ENCODE data around the gene TSPAN2. TPM values are rescaled to one million over a fixed set of nuclear protein-coding genes. Genes with fewer than 3 reads are reported as not detected.
A peak's percentile ranks its signal among the peaks of the same experiment; 100 is the strongest.

TSPAN2 gene
- total RNA-seq, 4 donors from 2014 or later, result 0.83 to 7.6 (median 3.9) TPM

- WGBS, 2 donors, result 65 to 79% methylated on average over 3 of the region's 3 CpGs
- no peak overlapping the region for H3K4me3 ChIP-seq
- H3K27ac ChIP-seq, result no peak overlapping the region
- no peaks in the 10 kb centered on the region for H3K36me3 ChIP-seq
- intact Hi-C loops (cut with DNase I), result loop anchor here (5.0 kb wide), 2 partner anchors 331 to 461 kb away; no protein-coding TSS in a partner anchor
- no peak for TF ChIP-seq CTCF (IDR thresholded peaks at IDR 0.05)
- TF ChIP-seq POLR2A (IDR thresholded peaks at IDR 0.05), result no peak
- no peak for DNase-seq
- no peaks in the 10 kb centered on the region for H3K9me3 ChIP-seq
- H3K4me1 ChIP-seq, result peaks cover 0 to 30% (median 5%) of the 10 kb centered on the region in 3 donors
- H3K27me3 ChIP-seq, result peaks cover 0 to 13% (median 0%) of the 10 kb centered on the region in 4 donors
Observed at GRCh38 chr1:115136106-115136505, 46.8 kb upstream of the TSPAN2 start.

GRCh38 chr1:115135681-115136080 lies 46.4 kb upstream of the TSPAN2 start:
- Histone ChIP-seq H3K9me3 (no peaks in the 10 kb centered on the region), H3K27ac (peak overlapping the region in 2 of 4 donors; percentile 51 to 82), H3K4me1 (peaks cover 0 to 30% (median 5%) of the 10 kb centered on the region in 3 donors), H3K36me3 (no peaks in the 10 kb centered on the region), H3K27me3 (peaks cover 0 to 13% (median 0%) of the 10 kb centered on the region in 4 donors), H3K4me3 (no peak overlapping the region)
- TF ChIP-seq POLR2A (IDR thresholded peaks at IDR 0.05) (no peak), CTCF (IDR thresholded peaks at IDR 0.05) (no peak)
- DNase-seq, result no peak
- intact Hi-C loops (cut with DNase I), result loop anchor here (5.0 kb wide), 2 partner anchors 332 to 462 kb away; no protein-coding TSS in a partner anchor
- 64 to 68% methylated on average over 5 of the region's 5 CpGs for WGBS, 2 donors

- Histone ChIP-seq H3K4me1 (peaks cover 0 to 30% (median 5%) of the 10 kb centered on the region in 3 donors), H3K27ac (peak overlapping the region in 2 of 4 donors; percentile 51 to 82), H3K36me3 (no peaks in the 10 kb centered on the region), H3K9me3 (no peaks in the 10 kb centered on the region), H3K4me3 (no peak overlapping the region), H3K27me3 (peaks cover 0 to 13% (median 0%) of the 10 kb centered on the region in 4 donors)
- no peak for DNase-seq
- WGBS, 2 donors, result 48 to 53% methylated on average over 9 to 10 of the region's 10 CpGs
- intact Hi-C loops (cut with DNase I), result loop anchor here (5.0 kb wide), 2 partner anchors 332 to 462 kb away; no protein-coding TSS in a partner anchor
- TF ChIP-seq CTCF (IDR thresholded peaks at IDR 0.05) (no peak), POLR2A (IDR thresholded peaks at IDR 0.05) (no peak)
Observed at GRCh38 chr1:115134850-115135480, 45.7 kb upstream of the TSPAN2 start.

- Histone ChIP-seq H3K36me3 (no peaks in the 10 kb centered on the region), H3K4me1 (peaks cover 0 to 28% (median 5%) of the 10 kb centered on the region in 3 donors), H3K4me3 (no peak overlapping the region), H3K27me3 (peaks cover 0 to 13% (median 0%) of the 10 kb centered on the region in 4 donors), H3K9me3 (no peaks in the 10 kb centered on the region), H3K27ac (peak overlapping the region in 2 of 4 donors; percentile 51 to 82)
- no peak for DNase-seq
- intact Hi-C loops (cut with DNase I), result no loop called here
- TF ChIP-seq POLR2A (IDR thresholded peaks at IDR 0.05), result no peak
- no peak for TF ChIP-seq CTCF (IDR thresholded peaks at IDR 0.05)
- WGBS, 2 donors, result 72 to 78% methylated on average over 6 of the region's 6 CpGs
Observed at GRCh38 chr1:115134231-115134630, 44.9 kb upstream of the TSPAN2 start.

GRCh38 chr1:115133440-115133839 lies 44.1 kb upstream of the TSPAN2 start:
- H3K4me1 ChIP-seq, result peaks cover 0 to 21% (median 5%) of the 10 kb centered on the region in 3 donors
- intact Hi-C loops (cut with DNase I), result no loop called here
- no peak for DNase-seq
- H3K4me3 ChIP-seq, result no peak overlapping the region
- H3K9me3 ChIP-seq, result no peaks in the 10 kb centered on the region
- peaks cover 0 to 9% (median 0%) of the 10 kb centered on the region in 4 donors for H3K27me3 ChIP-seq
- WGBS, 2 donors, result no CpG with 5 or more reads among the region's 1 CpG
- no peaks in the 10 kb centered on the region for H3K36me3 ChIP-seq
- no peak for TF ChIP-seq CTCF (IDR thresholded peaks at IDR 0.05)
- TF ChIP-seq POLR2A (IDR thresholded peaks at IDR 0.05), result no peak
- no peak overlapping the region for H3K27ac ChIP-seq

All from esophagus squamous epithelium (tissue), 5 donors.